Measurements from ENCODE around the gene MCTP1.

Gene MCTP1

GRCh38 chr5:94759022-94759421, 525.9 kb downstream of the MCTP1 start:
- DNase-seq (ENCODE audit: low read depth) = no peak

GRCh38 chr5:94754824-94755223, 530.1 kb downstream of the MCTP1 start:
- no peak for DNase-seq (ENCODE audit: low read depth)

- DNase-seq (ENCODE audit: low read depth) = no peak
Measured at GRCh38 chr5:94751460-94751859, 533.4 kb downstream of the MCTP1 start.

GRCh38 chr5:94750681-94751080, 534.2 kb downstream of the MCTP1 start:
- DNase-seq (ENCODE audit: low read depth) = no peak

GRCh38 chr5:94749042-94749441, 535.9 kb downstream of the MCTP1 start:
- DNase-seq (ENCODE audit: low read depth) = no peak

- no peak for DNase-seq (ENCODE audit: low read depth)
Measured at GRCh38 chr5:94748212-94748611, 536.7 kb downstream of the MCTP1 start.

- DNase-seq (ENCODE audit: low read depth) = no peak
Measured at GRCh38 chr5:94747371-94747770, 537.5 kb downstream of the MCTP1 start.

GRCh38 chr5:94746731-94747124, 538.2 kb downstream of the MCTP1 start:
- DNase-seq (ENCODE audit: low read depth) = no peak

- DNase-seq (ENCODE audit: low read depth) = no peak
Measured at GRCh38 chr5:94745786-94746730, 538.8 kb downstream of the MCTP1 start.

- DNase-seq (ENCODE audit: low read depth) = no peak
Measured at GRCh38 chr5:94744906-94745305, 540.0 kb downstream of the MCTP1 start.

GRCh38 chr5:94742852-94743251, 542.0 kb downstream of the MCTP1 start:
- no peak for DNase-seq (ENCODE audit: low read depth)

- DNase-seq (ENCODE audit: low read depth) = no peak
Measured at GRCh38 chr5:94740286-94740685, 544.6 kb downstream of the MCTP1 start.

GRCh38 chr5:94736498-94736897, 548.4 kb downstream of the MCTP1 start:
- DNase-seq (ENCODE audit: low read depth) = no peak

- no peak for DNase-seq (ENCODE audit: low read depth)
Measured at GRCh38 chr5:94731471-94731870, 553.4 kb downstream of the MCTP1 start.

GRCh38 chr5:94725142-94725541, 559.8 kb downstream of the MCTP1 start:
- DNase-seq (ENCODE audit: low read depth) = no peak

- no peak for DNase-seq (ENCODE audit: low read depth)
Measured at GRCh38 chr5:94715768-94716167, 569.1 kb downstream of the MCTP1 start.

- DNase-seq (ENCODE audit: low read depth) = no peak
Measured at GRCh38 chr5:94711785-94712184, 573.1 kb downstream of the MCTP1 start.

- no peak for DNase-seq (ENCODE audit: low read depth)
Measured at GRCh38 chr5:94709277-94709676, 575.6 kb downstream of the MCTP1 start.

GRCh38 chr5:94707359-94707758, 577.5 kb downstream of the MCTP1 start:
- DNase-seq (ENCODE audit: low read depth) = no peak

GRCh38 chr5:94705427-94705826, 579.5 kb downstream of the MCTP1 start:
- DNase-seq (ENCODE audit: low read depth) = no peak

- no peak for DNase-seq (ENCODE audit: low read depth)
Measured at GRCh38 chr5:94702729-94703128, 582.2 kb downstream of the MCTP1 start.

GRCh38 chr5:94700592-94700991, 584.3 kb downstream of the MCTP1 start:
- no peak for DNase-seq (ENCODE audit: low read depth)

- DNase-seq (ENCODE audit: low read depth) = no peak
Measured at GRCh38 chr5:94699562-94699961, 585.3 kb downstream of the MCTP1 start.

- DNase-seq (ENCODE audit: low read depth) = no peak
Measured at GRCh38 chr5:94698197-94698596, 586.7 kb downstream of the MCTP1 start.

All from activated T-helper 1 cell treated with Interleukin-2 at 50 U/mL for 16 hours (primary cell).